RCC 7860 (cell line): ENCODE data around the gene ULK4.
A peak's percentile ranks its signal among the peaks of the same experiment; 100 is the strongest.
"Not testable (repeated sequence)": the region's sequence is repeated elsewhere in the genome, so short reads cannot be mapped to it uniquely, and the experiment has no call there.

ENCODE experiments used
- DNase-seq: peaks from one replicate; pipeline ENCODE4 v3.0.0-alpha.2; 2015; ENCODE audit warnings: low spot score
- FAIRE-seq: peaks from 2 replicates; lab custom pipeline; 2012; peaks lifted over from hg19 to GRCh38; lab: Jason Lieb, UNC

The ULK4 gene

GRCh38 chr3:41592753-41593510 lies 369.0 kb downstream of the ULK4 start:
- no peak for DNase-seq

DNA sequence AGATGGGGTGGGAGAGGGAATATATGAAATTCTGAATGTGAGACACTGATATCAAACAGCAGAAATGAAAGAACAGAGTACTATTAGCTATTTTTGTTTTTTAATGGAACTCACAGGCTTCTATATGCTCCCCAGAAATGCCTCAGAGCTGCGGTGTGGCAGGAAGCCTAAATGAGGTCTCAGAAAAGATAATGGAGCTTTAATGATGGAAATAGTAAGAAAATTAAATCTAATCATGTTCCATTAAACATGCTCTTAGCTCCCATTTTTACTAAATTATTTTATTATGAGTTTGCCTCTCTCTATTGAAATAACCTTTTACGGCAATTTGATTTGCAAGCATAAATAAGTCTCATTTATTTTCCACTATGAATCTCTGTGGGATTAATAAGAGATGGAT lies 378.9 kb downstream of the ULK4 start:
- DNase-seq = no peak
- FAIRE-seq = no peak

More at GRCh38 chr3:41592753-41593510, 369.0 kb downstream of the ULK4 start:
- no peak for FAIRE-seq

GRCh38 chr3:41581700-41582099 lies 380.2 kb downstream of the ULK4 start:
- no peak for FAIRE-seq
- DNase-seq = no peak

- FAIRE-seq = no peak
- no peak for DNase-seq
Measured at GRCh38 chr3:41580274-41580959, 381.5 kb downstream of the ULK4 start.

DNA sequence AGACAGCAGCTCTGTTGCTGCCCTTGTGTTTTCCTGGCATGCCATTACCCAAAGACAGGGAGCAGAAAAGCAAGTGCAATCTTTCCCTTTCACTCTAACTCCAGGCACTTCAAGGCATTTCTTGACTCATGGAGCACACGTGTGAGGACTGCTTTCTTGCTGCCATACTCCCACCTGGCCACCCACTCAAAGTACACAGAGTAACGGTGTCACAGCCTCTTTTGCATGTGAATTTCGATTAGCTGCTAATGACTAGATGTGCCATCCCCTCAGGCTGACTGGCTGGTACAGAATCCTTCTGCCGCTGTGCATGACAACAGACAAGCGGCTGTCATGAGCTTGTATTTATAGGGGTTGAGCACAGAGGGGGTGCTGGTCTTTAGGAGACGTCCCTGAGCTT lies 382.0 kb downstream of the ULK4 start:
- FAIRE-seq (no peak), DNase-seq (no peak)

DNA sequence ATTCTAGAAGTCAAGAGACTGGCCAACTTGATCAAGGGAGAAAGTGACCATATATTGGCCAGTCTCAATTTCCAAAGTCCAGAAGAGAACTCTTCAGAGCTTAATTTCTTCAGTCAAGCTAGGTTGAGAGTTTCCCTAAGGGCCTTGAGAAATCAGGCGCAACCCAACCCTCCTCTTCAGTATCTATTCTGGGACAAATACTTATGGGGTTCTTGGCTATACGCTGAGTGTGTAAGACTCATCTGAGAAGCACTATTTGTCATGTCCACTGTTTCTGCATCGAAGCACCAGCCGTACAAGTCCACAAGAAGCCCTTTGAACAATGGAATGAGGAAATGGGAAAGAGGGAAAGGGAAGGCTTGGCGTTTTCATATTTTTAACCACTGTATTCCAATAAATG lies 383.1 kb downstream of the ULK4 start:
- DNase-seq (no peak), FAIRE-seq (no peak)

- FAIRE-seq (no peak), DNase-seq (no peak)
Measured at GRCh38 chr3:41575724-41576123, 386.2 kb downstream of the ULK4 start.

GRCh38 chr3:41574900-41575299 lies 387.0 kb downstream of the ULK4 start:
- no peak for FAIRE-seq
- DNase-seq = no peak

GRCh38 chr3:41573591-41573990 lies 388.3 kb downstream of the ULK4 start:
- DNase-seq = no peak
- FAIRE-seq = no peak

DNA sequence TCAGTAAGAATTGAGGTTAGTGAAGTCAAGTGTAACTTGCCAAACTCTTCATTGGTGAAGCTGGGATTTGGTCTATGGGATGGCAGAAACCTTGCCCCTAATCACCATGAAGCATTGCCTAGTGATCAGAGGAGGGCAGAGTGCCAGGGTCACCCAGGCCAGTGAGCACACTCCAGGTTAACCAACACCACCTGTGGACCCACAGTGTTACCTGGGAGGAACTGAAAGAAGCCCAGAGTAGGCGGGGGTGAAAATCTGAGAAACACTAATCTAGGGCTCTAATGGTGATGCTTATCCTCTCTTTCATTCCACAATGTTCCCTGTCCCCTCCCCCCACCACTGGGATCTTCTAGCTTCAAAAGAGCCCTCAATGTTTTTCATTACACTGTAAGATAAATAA lies 389.8 kb downstream of the ULK4 start:
- DNase-seq = no peak
- no peak for FAIRE-seq

- peak; percentile 79 for FAIRE-seq
- peak; percentile 61 for DNase-seq
Measured at GRCh38 chr3:41569632-41570305, 392.1 kb downstream of the ULK4 start.

- FAIRE-seq (no peak), DNase-seq (no peak)
Measured at GRCh38 chr3:41565948-41566514, 395.9 kb downstream of the ULK4 start.

GRCh38 chr3:41565003-41565402 lies 396.9 kb downstream of the ULK4 start:
- FAIRE-seq (no peak), DNase-seq (no peak)

GRCh38 chr3:41556245-41556644 lies 405.7 kb downstream of the ULK4 start:
- DNase-seq, FAIRE-seq: not testable (repeated sequence)

GRCh38 chr3:41532976-41533375 lies 428.9 kb downstream of the ULK4 start:
- DNase-seq (no peak), FAIRE-seq (no peak)

GRCh38 chr3:41526995-41527573 lies 434.8 kb downstream of the ULK4 start:
- no peak for FAIRE-seq
- DNase-seq = no peak

DNA sequence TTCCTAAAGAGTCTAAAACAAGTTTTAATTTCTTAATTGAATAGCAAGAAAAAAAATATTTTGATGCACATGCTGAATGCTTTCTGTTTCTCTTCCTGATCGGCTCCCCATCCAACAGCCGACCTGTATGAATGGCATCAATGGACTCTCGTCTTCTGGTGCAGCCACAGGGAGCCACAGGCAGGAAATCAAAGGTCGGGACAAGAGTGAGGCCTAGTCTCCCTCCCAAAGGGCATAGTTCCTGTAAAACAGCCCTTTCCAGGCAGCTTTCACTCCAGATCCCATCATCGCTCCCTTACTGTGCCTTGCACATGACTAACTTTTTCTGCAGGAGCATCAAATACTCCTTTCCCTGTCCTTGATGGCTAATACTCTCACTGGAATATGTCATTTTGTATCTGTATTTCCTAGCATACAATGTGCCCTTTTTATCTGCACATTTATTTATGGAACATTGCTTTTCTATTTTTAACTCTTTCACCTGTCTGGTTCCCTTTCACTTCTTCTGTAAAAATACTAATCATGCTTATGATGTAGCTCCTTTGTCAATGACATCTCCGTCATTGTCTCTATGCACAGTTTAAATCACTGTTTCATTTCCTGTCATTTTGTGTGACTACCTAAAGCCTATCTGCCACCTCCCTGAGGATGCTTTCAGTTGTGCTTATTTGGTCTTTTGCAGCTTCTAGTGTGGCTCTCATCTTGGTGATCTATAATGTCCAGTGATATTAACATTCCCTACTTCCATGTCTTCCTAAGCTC lies 436.4 kb downstream of the ULK4 start:
- FAIRE-seq = no peak

DNA sequence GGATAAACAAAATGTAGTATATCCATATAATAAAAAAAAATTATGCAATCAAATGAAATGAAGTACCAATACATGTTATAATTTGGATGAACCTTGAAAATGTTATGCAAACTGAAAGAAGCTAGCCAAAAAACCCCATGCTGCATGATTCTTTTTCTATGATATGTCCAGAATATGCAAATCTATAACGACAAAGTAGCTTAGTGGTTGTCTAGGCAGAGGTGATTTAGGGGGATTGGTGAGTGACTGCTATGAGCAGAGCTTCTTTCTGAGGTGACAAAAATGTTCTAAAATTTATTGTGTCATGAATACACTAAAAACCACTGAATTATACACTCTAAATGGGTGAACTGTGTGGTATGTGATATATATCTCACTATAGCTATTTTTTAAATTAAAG lies 438.0 kb downstream of the ULK4 start:
- FAIRE-seq = no peak

More for the DNA sequence above, 436.4 kb downstream of the ULK4 start:
- no peak for DNase-seq

GRCh38 chr3:41522612-41523011 lies 439.3 kb downstream of the ULK4 start:
- FAIRE-seq = no peak
- no peak for DNase-seq

More for the DNA sequence above, 438.0 kb downstream of the ULK4 start:
- no peak for DNase-seq

DNA sequence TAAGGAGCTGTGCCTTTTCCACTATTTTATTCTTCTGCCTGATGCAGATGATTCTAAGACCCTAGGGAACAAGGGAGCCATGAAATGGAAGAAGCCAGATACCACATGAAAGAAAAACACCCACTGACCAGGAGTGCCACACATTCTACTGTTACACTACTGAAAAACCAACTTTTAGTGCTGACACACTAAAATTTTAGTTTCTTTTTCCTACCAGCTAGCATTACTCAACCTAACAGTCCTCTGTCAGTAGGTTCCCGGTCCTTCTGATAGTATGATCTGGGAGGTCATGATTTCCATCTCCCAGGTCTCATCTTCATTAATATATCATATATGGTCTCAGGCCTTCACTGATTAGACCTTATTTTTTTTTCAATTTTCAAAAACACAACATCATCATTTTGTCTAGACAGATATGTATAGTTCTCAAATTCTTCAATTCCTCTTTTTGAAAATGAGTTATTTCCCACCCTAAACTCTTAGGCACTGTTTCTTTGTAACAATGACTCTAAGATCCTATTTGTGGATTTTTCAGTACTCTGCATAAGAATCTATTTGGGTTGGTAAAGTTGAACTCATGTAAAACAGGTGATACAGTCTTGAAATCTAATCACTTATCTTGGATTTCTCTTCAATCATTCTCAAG lies 440.8 kb downstream of the ULK4 start:
- DNase-seq (no peak), FAIRE-seq (no peak)
